CD4-positive, alpha-beta T cell (primary cell): ENCODE measurements around the gene ESPL1. TPM values are rescaled to one million over a fixed set of nuclear protein-coding genes. Genes with fewer than 3 reads are reported as not detected.
"Not testable (repeated sequence)": the region's sequence is repeated elsewhere in the genome, so short reads cannot be mapped to it uniquely, and the experiment has no call there.

Source experiments
- ATAC-seq: fragments of 200-7000 bp; cut with Tn5 transposase; one replicate; pipeline ENCODE4 v1.10.0; 2022; ENCODE audit warnings: mild to moderate bottlenecking; ENCODE audit not compliant: poor library complexity
- CTCF ChIA-PET: fragments of 350-600 bp; sonication (Branson Sonifier 250); formaldehyde crosslinking; loops from one replicate; lab custom pipeline; 2021; ENCODE audit warnings: antibody characterized with exemption, inconsistent platforms; lab: Charles Lee
- POLR2A ChIA-PET: fragments of 350-600 bp; sonication (Branson Sonifier 250); formaldehyde crosslinking; loops from one replicate; lab custom pipeline; 2021; ENCODE audit warnings: antibody characterized with exemption, inconsistent platforms; lab: Charles Lee
- DNase-seq, 14 experiments: peaks; one replicate each; pipeline ENCODE4 v3.0.0-alpha.2; 2013 to 2020; ENCODE audit warnings: mixed read lengths in 2 of 14
- H3K27ac ChIP-seq, 2 donors: one replicate each; pipeline versions ENCODE4 v1.5.1 to v1.7.0; 2013; ENCODE audit warnings: low read length in 2 of 2, low read depth in 1 of 2, mild to moderate bottlenecking in 1 of 2
- H3K27me3 ChIP-seq, 2 experiments: 1 replicate in 1 of 2; 2 replicates in 1 of 2; pipeline versions ENCODE4 v1.6.1 to v1.7.0; 2013; ENCODE audit warnings: low read length in 2 of 2, control low read depth in 1 of 2, mild to moderate bottlenecking in 1 of 2, moderate library complexity in 1 of 2; ENCODE audit not compliant: insufficient read depth in 2 of 2, control insufficient read depth in 1 of 2
- H3K36me3 ChIP-seq: one replicate; pipeline ENCODE4 v1.6.1; 2013; ENCODE audit warnings: low read length, control low read depth; ENCODE audit not compliant: insufficient read depth
- H3K4me1 ChIP-seq: one replicate; pipeline ENCODE4 v1.6.1; 2013; ENCODE audit warnings: low read length, control low read depth; ENCODE audit not compliant: insufficient read depth
- H3K4me3 ChIP-seq: one replicate; pipeline ENCODE4 v1.5.1; 2013; ENCODE audit warnings: mild to moderate bottlenecking, low read length, moderate library complexity
- H3K9me3 ChIP-seq, 2 experiments: 1 replicate in 1 of 2; 2 replicates in 1 of 2; pipeline versions ENCODE4 v1.6.1 to v1.7.0; 2013; ENCODE audit warnings: low read length in 2 of 2, mild to moderate bottlenecking in 2 of 2, control low read depth in 1 of 2, moderate library complexity in 1 of 2; ENCODE audit not compliant: control insufficient read depth in 1 of 2, insufficient read depth in 1 of 2
- H3K27ac Mint-ChIP-seq: one replicate; pipeline ENCODE4 v1.8.0; 2020; ENCODE audit warnings: mixed read lengths
- H3K27me3 Mint-ChIP-seq: one replicate; pipeline ENCODE4 v1.8.0; 2021; ENCODE audit warnings: mixed read lengths
- H3K36me3 Mint-ChIP-seq: one replicate; pipeline ENCODE4 v1.8.0; 2021; ENCODE audit warnings: low read depth, mixed read lengths
- H3K4me1 Mint-ChIP-seq: one replicate; pipeline ENCODE4 v1.8.0; 2021; ENCODE audit warnings: low read depth, mixed read lengths
- H3K4me3 Mint-ChIP-seq: one replicate; pipeline ENCODE4 v1.8.0; 2020; ENCODE audit warnings: mild to moderate bottlenecking, mixed read lengths
- H3K9me3 Mint-ChIP-seq: one replicate; pipeline ENCODE4 v1.8.0; 2020; ENCODE audit warnings: mixed read lengths
- CTCF ChIP-seq: fragments of 200-600 bp; IDR thresholded peaks from one replicate; pipeline ENCODE4 v1.8.0; 2022; ENCODE audit warnings: antibody characterized with exemption, mild to moderate bottlenecking
- intact Hi-C, 2 experiments: fragments of 100-400 bp; cut with DNase I in 1 of 2; cut with micrococcal nuclease in 1 of 2; formaldehyde crosslinking; loops; one replicate each; pipeline versions ENCODE4 v1.15.1 to v1.9.0; 2023 to 2025; cut with DNase I, micrococcal nuclease
- total RNA-seq, 174 experiments: library from RNA in 2 of 174; stranded (reverse) in 2 of 174; gene quantifications; one replicate each; pipeline ENCODE4 v1.2.3 and lab custom pipeline; 2021 to 2026

The ESPL1 gene
- total RNA-seq, 2 experiments from 2014 or later, result 0.20 to 0.71 TPM

DNA sequence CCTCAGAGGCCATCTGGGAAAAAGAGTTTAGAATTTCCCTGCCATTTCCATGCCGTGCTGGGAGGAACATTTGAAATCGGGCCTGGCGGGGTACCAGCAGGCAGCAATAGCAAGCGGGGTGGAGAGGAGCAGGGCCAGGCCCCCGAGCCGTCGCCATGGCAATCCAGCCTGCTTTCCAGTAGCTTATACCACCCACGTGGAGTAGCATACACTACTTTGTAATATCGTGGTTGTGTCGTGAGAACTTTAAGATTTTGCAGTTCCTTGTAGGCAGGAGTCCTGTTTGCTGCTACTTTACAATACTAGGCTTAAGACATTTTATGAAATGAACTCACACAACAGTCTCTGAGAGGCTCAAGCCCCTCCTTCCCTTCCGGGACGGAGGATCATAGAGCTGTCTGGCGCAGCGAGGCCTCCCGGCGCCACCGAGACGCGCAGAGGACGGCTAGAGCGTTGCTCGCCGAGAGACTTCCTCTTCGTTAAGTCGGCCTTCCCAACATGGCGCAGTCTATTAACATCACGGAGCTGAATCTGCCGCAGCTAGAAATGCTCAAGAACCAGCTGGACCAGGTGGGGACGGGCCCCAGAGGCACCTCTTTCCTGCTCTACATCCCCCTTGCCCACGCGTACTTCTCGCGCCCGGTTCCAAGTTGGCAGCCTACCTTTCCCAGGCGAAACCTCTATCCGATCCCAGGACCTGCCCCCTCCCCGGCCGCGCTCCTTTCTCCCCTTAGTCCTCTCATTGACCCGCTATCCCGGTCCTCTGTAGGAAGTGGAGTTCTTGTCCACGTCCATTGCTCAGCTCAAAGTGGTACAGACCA lies 27.2 kb downstream of the ESPL1 start, which contains the start of gene PFDN5:
Gene PFDN5, plus strand, starts transcription at position 473 of the 821 bp plus-strand sequence. Its CDS starts 26 bp downstream, at position 499.
- peaks cover 50% of the 10 kb centered on the region for H3K4me1 Mint-ChIP-seq
- POLR2A ChIA-PET, result interaction anchor here (0.7 to 8.4 kb wide), 31 partner anchors 15 to 985 kb away, joined by 3 to 109 read pairs (median 6); partner anchors contain the start of genes AAAS, CSAD, EIF4B and HNRNPA1

GRCh38 chr12:53295891-53296219 lies 27.8 kb downstream of the ESPL1 start:
- ATAC-seq, result peak; percentile 7
- H3K36me3 Mint-ChIP-seq, result peaks cover 53% of the 10 kb centered on the region

More for the DNA sequence above, 27.2 kb downstream of the ESPL1 start, which contains the start of gene PFDN5:
- no peak for TF ChIP-seq CTCF
- Histone ChIP-seq H3K9me3 (no peaks in the 10 kb centered on the region), H3K27me3 (no peaks in the 10 kb centered on the region), H3K4me1 (peaks cover 38% of the 10 kb centered on the region), H3K27ac (peak within 1 kb of the TSS; percentile 69 to 71), H3K36me3 (peaks cover 16% of the 10 kb centered on the region), H3K4me3 (peak within 1 kb of the TSS; percentile 69)
- no peaks in the 10 kb centered on the region for H3K9me3 Mint-ChIP-seq
- DNase-seq, result peak; percentile 76 to 96 (median 86)
- ATAC-seq, result peak; percentile 92
- H3K27ac Mint-ChIP-seq, result peak within 1 kb of the TSS; percentile 97
- CTCF ChIA-PET, result interaction anchor here (0.9 to 3.3 kb wide), 8 partner anchors 26 to 381 kb away, joined by 3 to 31 read pairs (median 4); partner anchors contain the start of genes AAAS, ATP5MC2 and ESPL1
- H3K27me3 Mint-ChIP-seq, result no peaks in the 10 kb centered on the region
- intact Hi-C loops, result loop anchor here (1.0 to 5.0 kb wide), 4 partner anchors 82 to 288 kb away; partner anchors contain the start of genes EIF4B (in 1 of the 2) and TARBP2 (in 1 of the 2)
- peaks cover 51% of the 10 kb centered on the region for H3K36me3 Mint-ChIP-seq
- peak within 1 kb of the TSS; percentile 99 for H3K4me3 Mint-ChIP-seq

GRCh38 chr12:53297106-53297505 lies 29.0 kb downstream of the ESPL1 start:
- H3K27me3 Mint-ChIP-seq, H3K4me3 ChIP-seq, H3K27ac ChIP-seq, H3K9me3 ChIP-seq, ATAC-seq, H3K27me3 ChIP-seq, H3K9me3 Mint-ChIP-seq, DNase-seq: not testable (repeated sequence)
- H3K4me3 Mint-ChIP-seq, result peak overlapping the region; percentile 99
- intact Hi-C loops, result loop anchor here in 1 of 2 experiments (5.0 kb wide), 1 partner anchor 290 kb away; the partner anchor contains the start of gene EIF4B
- POLR2A ChIA-PET, result interaction anchor here (0.6 to 8.4 kb wide), 6 partner anchors 24 to 204 kb away, joined by 3 to 109 read pairs (median 6); partner anchors contain the start of genes AAAS, CSAD, TARBP2 and ZNF740
- H3K27ac Mint-ChIP-seq, result peak overlapping the region; percentile 97
- peaks cover 67% of the 10 kb centered on the region for H3K4me1 Mint-ChIP-seq
- H3K4me1 ChIP-seq, result peaks cover 55% of the 10 kb centered on the region
- peaks cover 64% of the 10 kb centered on the region for H3K36me3 Mint-ChIP-seq
- peaks cover 16% of the 10 kb centered on the region for H3K36me3 ChIP-seq
- CTCF ChIA-PET, result interaction anchor here (3.3 kb wide), 1 partner anchor 24 kb away, joined by 31 read pairs; the partner anchor contains the start of gene AAAS

More at GRCh38 chr12:53295891-53296219, 27.8 kb downstream of the ESPL1 start:
- H3K9me3 Mint-ChIP-seq, result no peaks in the 10 kb centered on the region
- H3K4me3 ChIP-seq, result peak overlapping the region; percentile 69
- no peak for DNase-seq
- intact Hi-C loops, result loop anchor here (1.0 to 5.0 kb wide), 4 partner anchors 83 to 289 kb away; partner anchors contain the start of genes EIF4B (in 1 of the 2) and TARBP2 (in 1 of the 2)
- H3K36me3 ChIP-seq, result peaks cover 16% of the 10 kb centered on the region
- peak overlapping the region; percentile 69 to 71 for H3K27ac ChIP-seq
- H3K27me3 ChIP-seq, result no peaks in the 10 kb centered on the region
- peak overlapping the region; percentile 99 for H3K4me3 Mint-ChIP-seq
- H3K9me3 ChIP-seq, result no peaks in the 10 kb centered on the region
- H3K4me1 ChIP-seq, result peaks cover 44% of the 10 kb centered on the region
- ChIA-PET POLR2A (interaction anchor here (0.7 to 8.4 kb wide), 31 partner anchors 15 to 985 kb away, joined by 3 to 109 read pairs (median 6); partner anchors contain the start of genes AAAS, CSAD, EIF4B and HNRNPA1), CTCF (interaction anchor here (0.8 to 3.3 kb wide), 9 partner anchors 26 to 380 kb away, joined by 3 to 31 read pairs (median 4); partner anchors contain the start of genes AAAS, ATP5MC2 and ESPL1)
- H3K27ac Mint-ChIP-seq, result peak overlapping the region; percentile 97
- no peaks in the 10 kb centered on the region for H3K27me3 Mint-ChIP-seq
- H3K4me1 Mint-ChIP-seq, result peaks cover 56% of the 10 kb centered on the region
- no peak for TF ChIP-seq CTCF
